Activated CD8-positive, alpha-beta T cell treated with anti-CD3 and anti-CD28 coated beads, Interleukin-2, amount 10 ng/mL, durations not matched to agents 7 days and 5 days (primary cell): ENCODE data around the gene NEAT1. TPM values are rescaled to one million over a fixed set of nuclear protein-coding genes. Genes with fewer than 3 reads are reported as not detected.

Experiments used
- ATAC-seq: fragments of 150-1000 bp; cut with Tn5 transposase; one replicate; pipeline ENCODE4 v1.10.0; 2021; ENCODE audit warnings: moderate library complexity
- CTCF ChIA-PET: fragments of 350-600 bp; sonication (Branson Sonifier 250); formaldehyde crosslinking; loops from one replicate; lab custom pipeline; 2021; ENCODE audit warnings: antibody characterized with exemption; lab: Charles Lee
- POLR2A ChIA-PET: fragments of 350-600 bp; sonication (Branson Sonifier 250); formaldehyde crosslinking; loops from one replicate; lab custom pipeline; 2021; ENCODE audit warnings: antibody characterized with exemption; lab: Charles Lee
- DNase-seq: peaks from one replicate; pipeline ENCODE4 v3.0.0-alpha.2; 2020
- H3K27ac Mint-ChIP-seq: one replicate; pipeline ENCODE4 v1.8.0; 2021; ENCODE audit warnings: mild to moderate bottlenecking, mixed read lengths
- H3K27me3 Mint-ChIP-seq: one replicate; pipeline ENCODE4 v1.8.0; 2021; ENCODE audit warnings: low read depth, mixed read lengths
- H3K36me3 Mint-ChIP-seq: one replicate; pipeline ENCODE4 v1.8.0; 2021; ENCODE audit warnings: low read depth, mixed read lengths
- H3K4me1 Mint-ChIP-seq: one replicate; pipeline ENCODE4 v1.8.0; 2021; ENCODE audit warnings: low read depth, mixed read lengths
- H3K4me3 Mint-ChIP-seq: one replicate; pipeline ENCODE4 v1.8.0; 2021; ENCODE audit warnings: mild to moderate bottlenecking, mixed read lengths
- H3K9me3 Mint-ChIP-seq: one replicate; pipeline ENCODE4 v1.8.0; 2022; ENCODE audit warnings: mixed read lengths; ENCODE audit not compliant: insufficient read depth
- total RNA-seq, 2 experiments: library from RNA; stranded (reverse); gene quantifications; one replicate each; pipeline ENCODE4 v1.2.3, GENCODE V29; 2021

NEAT1 gene
- total RNA-seq, 2 experiments from 2014 or later = 212 to 254 TPM

DNA sequence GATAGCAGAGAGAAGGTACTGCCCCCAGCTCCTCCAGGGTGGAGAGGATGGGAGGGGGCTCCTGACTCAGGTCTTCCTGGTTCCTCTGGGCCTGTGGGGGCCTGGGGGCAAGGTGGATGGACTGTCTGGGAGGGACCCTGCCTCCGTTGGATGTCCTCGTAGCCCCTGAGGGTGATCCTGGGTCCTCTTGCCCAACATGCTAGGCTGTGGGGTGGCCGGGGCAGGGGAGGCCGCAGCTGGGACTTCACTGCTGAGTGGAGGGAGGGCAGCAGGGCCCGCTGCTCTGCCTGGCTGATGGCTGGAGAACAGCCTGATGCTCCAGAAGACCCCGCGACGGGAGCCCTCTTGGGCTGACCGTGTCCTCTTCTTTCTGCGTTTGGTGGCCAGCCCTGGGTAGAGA is 22.8 kb upstream of the NEAT1 start:
- Mint-ChIP-seq H3K4me3 (no peak overlapping the region), H3K9me3 (no peaks in the 10 kb centered on the region), H3K4me1 (peaks cover 4% of the 10 kb centered on the region), H3K36me3 (peaks cover 34% of the 10 kb centered on the region), H3K27me3 (no peaks in the 10 kb centered on the region), H3K27ac (no peak overlapping the region)
- no peak for ATAC-seq
- ChIA-PET POLR2A (no interaction called here), CTCF (no interaction called here)
- no peak for DNase-seq

DNA sequence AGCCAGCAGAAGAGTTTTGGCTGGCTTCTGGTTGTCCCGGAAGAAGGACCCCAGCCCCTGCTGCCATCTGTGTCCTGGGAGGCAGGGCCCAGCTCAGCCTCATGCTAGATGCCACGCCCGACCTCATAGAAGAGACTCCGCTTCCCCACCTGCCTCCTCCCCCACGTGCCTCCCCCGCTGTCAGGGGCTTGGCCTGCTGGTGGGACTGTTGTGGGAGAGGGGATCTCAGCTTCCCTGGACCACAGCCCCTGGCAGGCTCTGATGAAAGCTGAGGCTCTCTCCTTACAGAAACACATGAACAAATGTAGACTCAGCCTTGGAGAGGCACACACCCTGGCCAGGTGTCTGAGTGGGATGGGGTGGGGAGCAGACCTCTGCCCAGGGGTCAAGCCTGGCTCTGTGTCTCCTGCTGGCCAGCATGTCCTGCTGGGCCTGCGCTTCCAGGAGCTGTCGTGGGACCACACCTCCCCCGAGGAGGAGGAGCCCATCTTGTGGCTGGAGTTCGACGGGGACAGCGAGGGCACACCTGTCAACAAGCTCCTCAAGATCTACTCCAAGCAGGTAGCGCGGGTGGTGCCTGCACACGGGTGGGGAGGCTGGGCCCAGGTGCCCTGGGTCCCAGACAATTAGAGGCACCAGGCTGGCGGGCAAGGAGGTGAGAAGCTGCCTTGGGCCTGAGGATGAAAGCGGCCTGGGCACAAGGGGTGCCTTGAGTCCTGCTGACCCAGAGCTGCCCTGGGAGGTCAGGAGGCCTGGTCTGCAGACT is 22.1 kb upstream of the NEAT1 start:
- POLR2A ChIA-PET = no interaction called here

DNA sequence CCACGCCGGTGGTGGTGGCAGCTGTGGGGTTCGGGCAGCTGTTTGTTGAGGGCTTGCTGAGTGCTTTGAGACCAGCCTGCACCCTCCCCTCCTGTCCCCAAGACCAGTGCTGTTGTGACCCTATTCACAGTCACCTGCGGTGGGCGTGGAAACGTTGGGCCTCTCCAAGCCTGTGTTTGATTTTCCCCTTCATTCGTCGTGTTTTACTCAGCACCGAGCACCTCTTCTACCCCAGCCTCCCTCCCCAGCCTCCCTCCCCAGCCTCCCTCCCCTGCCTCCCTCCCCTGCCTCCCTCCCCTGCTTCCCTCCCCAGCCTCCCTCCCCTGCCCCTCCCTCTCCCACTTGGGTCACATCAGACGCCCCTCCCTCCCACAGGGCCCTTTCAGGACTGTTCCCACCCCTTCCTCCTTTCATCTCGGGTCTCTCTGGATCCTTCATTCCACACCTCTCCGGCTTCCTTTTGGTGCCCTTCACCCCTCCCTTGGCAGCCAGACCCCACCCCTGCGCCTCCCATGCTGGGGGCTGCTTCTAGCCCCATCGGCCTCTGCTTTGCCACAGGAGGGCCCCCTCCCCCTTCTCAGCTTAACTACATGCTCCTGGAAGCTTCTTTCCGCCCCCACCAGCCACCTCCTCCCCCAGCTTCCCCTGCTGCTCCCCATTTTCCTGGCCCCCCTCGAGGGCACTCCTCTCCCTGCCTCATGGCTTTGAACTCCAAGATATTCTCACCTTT is 21.4 kb upstream of the NEAT1 start:
- H3K36me3 Mint-ChIP-seq = peaks cover 39% of the 10 kb centered on the region
- no peak overlapping the region for H3K27ac Mint-ChIP-seq
- DNase-seq (no peak), ATAC-seq (no peak)
- POLR2A ChIA-PET = interaction anchor here (0.6 kb wide), 1 partner anchor 13 kb away, joined by 3 read pairs; no protein-coding TSS in a partner anchor
- CTCF ChIA-PET = no interaction called here
- peaks cover 4% of the 10 kb centered on the region for H3K4me1 Mint-ChIP-seq
- H3K27me3 Mint-ChIP-seq = no peaks in the 10 kb centered on the region
- no peak overlapping the region for H3K4me3 Mint-ChIP-seq
- H3K9me3 Mint-ChIP-seq = no peaks in the 10 kb centered on the region

More for the DNA sequence above, 22.1 kb upstream of the NEAT1 start:
- no peak for DNase-seq
- CTCF ChIA-PET = no interaction called here
- H3K27me3 Mint-ChIP-seq = no peaks in the 10 kb centered on the region
- H3K9me3 Mint-ChIP-seq = no peaks in the 10 kb centered on the region
- H3K4me3 Mint-ChIP-seq = no peak overlapping the region
- H3K27ac Mint-ChIP-seq = no peak overlapping the region
- ATAC-seq = no peak
- H3K36me3 Mint-ChIP-seq = peaks cover 36% of the 10 kb centered on the region
- H3K4me1 Mint-ChIP-seq = peaks cover 4% of the 10 kb centered on the region

DNA sequence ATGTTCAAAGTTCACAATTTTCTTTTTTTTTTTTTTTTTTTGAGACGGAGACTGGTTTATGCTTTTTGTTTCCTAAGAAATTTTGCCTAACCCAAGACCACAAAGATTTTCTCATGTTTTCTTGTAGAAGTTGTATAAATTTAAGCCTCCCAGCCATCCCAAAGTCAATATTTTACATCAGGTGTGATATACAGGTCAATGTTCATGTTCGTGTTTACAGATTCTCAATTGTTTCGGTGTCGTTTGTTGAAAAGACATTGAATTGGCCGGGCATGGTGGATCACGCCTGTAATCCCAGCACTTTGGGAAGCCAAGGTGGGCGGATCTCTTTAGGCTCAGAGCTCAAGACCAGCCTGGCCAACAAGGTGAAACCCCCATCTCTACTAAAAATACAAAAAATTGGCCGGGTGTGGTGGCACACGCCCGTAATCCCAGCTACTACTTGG is 20.8 kb upstream of the NEAT1 start:
- no peak for ATAC-seq
- peaks cover 39% of the 10 kb centered on the region for H3K36me3 Mint-ChIP-seq
- CTCF ChIA-PET = interaction anchor here (6.9 kb wide), 1 partner anchor 14 kb away, joined by 35 read pairs; no protein-coding TSS in a partner anchor

DNA sequence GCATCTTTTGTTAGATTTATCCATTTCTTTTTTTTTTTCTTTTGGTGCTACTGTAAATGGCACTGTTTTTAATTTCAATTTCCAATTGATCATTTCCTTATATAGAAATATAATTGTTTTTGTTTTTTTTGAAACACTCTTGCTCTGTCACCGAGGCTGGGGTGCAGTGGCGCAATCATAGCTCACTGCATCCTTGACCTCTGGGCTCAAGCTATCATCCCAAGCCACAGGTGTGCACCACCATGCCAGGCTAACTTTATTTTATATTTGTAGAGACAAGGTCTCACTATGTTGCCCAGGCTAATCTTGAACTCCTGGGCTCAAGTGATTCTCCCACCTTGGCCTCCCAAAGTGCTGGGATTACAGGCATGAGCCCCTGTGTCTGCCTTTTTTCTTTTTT is 19.8 kb upstream of the NEAT1 start:
- POLR2A ChIA-PET = interaction anchor here (1.2 kb wide), 1 partner anchor 13 kb away, joined by 6 read pairs; no protein-coding TSS in a partner anchor
- Mint-ChIP-seq H3K9me3 (no peaks in the 10 kb centered on the region), H3K4me3 (no peak overlapping the region)

More for the DNA sequence above, 20.8 kb upstream of the NEAT1 start:
- H3K4me3 Mint-ChIP-seq = no peak overlapping the region
- H3K9me3 Mint-ChIP-seq = no peaks in the 10 kb centered on the region
- H3K27ac Mint-ChIP-seq = no peak overlapping the region
- POLR2A ChIA-PET = interaction anchor here (0.6 to 0.7 kb wide), 2 partner anchors 12 to 204 kb away, joined by 3 read pairs; no protein-coding TSS in a partner anchor
- no peaks in the 10 kb centered on the region for H3K27me3 Mint-ChIP-seq
- no peak for DNase-seq
- peaks cover 4% of the 10 kb centered on the region for H3K4me1 Mint-ChIP-seq

DNA sequence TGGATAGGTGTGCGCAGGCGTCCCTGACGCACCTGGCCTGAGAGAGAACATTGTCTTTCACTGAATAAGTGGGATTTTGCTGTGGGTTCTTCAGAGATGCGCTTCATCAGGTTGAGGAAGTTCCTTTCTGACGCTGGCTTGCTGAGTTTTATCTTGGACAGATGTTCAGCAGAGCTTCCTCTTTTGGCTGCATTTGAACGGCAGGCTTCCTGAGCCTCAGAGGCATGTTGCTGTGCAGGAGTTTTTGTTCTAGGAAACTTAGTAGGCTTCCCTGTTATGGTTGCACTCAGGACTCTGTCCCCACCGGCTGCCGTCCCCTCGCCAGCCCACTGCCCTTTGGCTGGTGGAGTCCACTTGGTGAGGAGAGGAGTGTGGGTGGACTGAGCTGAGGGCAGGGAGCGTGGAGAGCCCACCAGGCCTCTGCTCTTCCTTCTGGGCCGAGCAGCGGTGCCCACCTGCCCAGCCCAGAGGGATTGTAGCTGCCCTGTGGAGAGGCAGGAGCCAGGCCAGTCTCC is 18.9 kb upstream of the NEAT1 start:
- H3K36me3 Mint-ChIP-seq = peaks cover 32% of the 10 kb centered on the region
- CTCF ChIA-PET = interaction anchor here (6.9 kb wide), 1 partner anchor 12 kb away, joined by 35 read pairs; no protein-coding TSS in a partner anchor
- POLR2A ChIA-PET = interaction anchor here (0.5 to 1.2 kb wide), 4 partner anchors 9 to 96 kb away, joined by 3 to 6 read pairs (median 4); no protein-coding TSS in a partner anchor
- no peak for DNase-seq
- H3K27me3 Mint-ChIP-seq = no peaks in the 10 kb centered on the region
- H3K9me3 Mint-ChIP-seq = no peaks in the 10 kb centered on the region
- ATAC-seq = no peak
- no peak overlapping the region for H3K4me3 Mint-ChIP-seq
- H3K27ac Mint-ChIP-seq = peak overlapping the region; percentile 42
- H3K4me1 Mint-ChIP-seq = peaks cover 4% of the 10 kb centered on the region

More for the DNA sequence above, 19.8 kb upstream of the NEAT1 start:
- no peak overlapping the region for H3K27ac Mint-ChIP-seq
- CTCF ChIA-PET = interaction anchor here (6.9 kb wide), 1 partner anchor 13 kb away, joined by 35 read pairs; no protein-coding TSS in a partner anchor
- peaks cover 4% of the 10 kb centered on the region for H3K4me1 Mint-ChIP-seq
- H3K36me3 Mint-ChIP-seq = peaks cover 34% of the 10 kb centered on the region
- DNase-seq (no peak), ATAC-seq (no peak)
- H3K27me3 Mint-ChIP-seq = no peaks in the 10 kb centered on the region

DNA sequence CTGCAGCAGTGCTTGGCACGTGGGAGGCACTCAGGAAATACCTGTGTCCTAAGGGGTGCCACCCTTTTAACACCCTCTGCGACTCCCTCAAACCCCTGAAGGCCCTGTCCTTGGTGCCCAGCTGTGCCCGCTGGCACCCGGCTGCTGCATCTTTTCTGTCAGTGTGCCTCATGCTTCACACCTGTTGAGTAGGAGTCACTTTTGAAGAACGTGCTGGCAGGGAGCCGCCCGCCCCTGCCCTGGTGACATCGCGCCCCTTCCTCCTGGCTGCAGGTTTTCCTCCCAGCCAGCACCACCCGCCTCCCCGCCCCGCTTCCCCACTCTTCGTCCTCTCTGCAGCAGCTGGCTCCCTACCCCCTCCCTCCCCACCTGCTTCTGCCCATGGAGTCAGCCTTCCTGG is 18.4 kb upstream of the NEAT1 start:
- no peak overlapping the region for H3K27ac Mint-ChIP-seq
- ATAC-seq (no peak), DNase-seq (no peak)
- no peaks in the 10 kb centered on the region for H3K9me3 Mint-ChIP-seq
- H3K36me3 Mint-ChIP-seq = peaks cover 33% of the 10 kb centered on the region
- H3K4me1 Mint-ChIP-seq = peaks cover 4% of the 10 kb centered on the region
- H3K27me3 Mint-ChIP-seq = no peaks in the 10 kb centered on the region
- POLR2A ChIA-PET = interaction anchor here (0.5 to 1.2 kb wide), 5 partner anchors 10 to 96 kb away, joined by 3 to 6 read pairs (median 3); no protein-coding TSS in a partner anchor
- H3K4me3 Mint-ChIP-seq = no peak overlapping the region
- CTCF ChIA-PET = interaction anchor here (6.9 kb wide), 1 partner anchor 12 kb away, joined by 35 read pairs; no protein-coding TSS in a partner anchor

DNA sequence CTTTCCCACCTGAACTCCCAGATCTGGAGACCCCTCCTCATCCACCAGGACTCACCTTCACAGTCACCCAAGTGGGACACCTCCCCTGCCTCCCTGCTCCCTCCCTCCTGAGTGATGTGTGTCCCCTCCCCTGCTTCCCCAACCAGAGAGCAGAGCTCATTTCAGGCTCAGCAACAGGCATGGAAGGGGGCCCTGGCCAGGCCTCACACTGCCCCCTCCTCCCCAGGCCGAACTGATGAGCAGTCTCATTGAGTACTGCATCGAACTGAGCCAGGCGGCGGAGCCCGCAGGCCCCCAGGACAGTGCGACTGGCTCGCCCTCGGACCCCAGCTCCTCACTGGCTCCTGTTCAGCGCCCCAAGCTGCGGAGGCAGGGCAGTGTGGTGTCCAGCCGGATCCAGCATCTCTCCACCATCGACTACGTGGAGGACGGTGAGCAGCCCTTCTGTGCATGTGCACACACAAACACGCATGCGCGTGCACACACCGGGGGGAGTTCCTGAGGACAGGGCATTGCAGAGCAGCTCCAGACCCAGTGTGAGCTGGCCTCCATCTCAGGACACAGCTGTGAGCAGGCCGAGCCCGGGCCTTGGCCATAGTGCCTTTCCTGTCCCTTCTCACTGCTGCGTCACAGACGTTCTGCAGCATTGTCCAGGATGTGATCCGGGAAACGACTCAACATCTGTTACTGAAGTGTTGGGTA is 17.8 kb upstream of the NEAT1 start:
- ChIA-PET CTCF (interaction anchor here (1.0 to 6.9 kb wide), 2 partner anchors 11 to 106 kb away, joined by 3 to 35 read pairs; no protein-coding TSS in a partner anchor), POLR2A (interaction anchor here (0.6 kb wide), 2 partner anchors 43 to 176 kb away, joined by 3 read pairs; no protein-coding TSS in a partner anchor)
- Mint-ChIP-seq H3K27me3 (no peaks in the 10 kb centered on the region), H3K4me1 (peaks cover 4% of the 10 kb centered on the region), H3K36me3 (peaks cover 35% of the 10 kb centered on the region), H3K4me3 (no peak overlapping the region), H3K9me3 (no peaks in the 10 kb centered on the region), H3K27ac (no peak overlapping the region)
- ATAC-seq (no peak), DNase-seq (no peak)

DNA sequence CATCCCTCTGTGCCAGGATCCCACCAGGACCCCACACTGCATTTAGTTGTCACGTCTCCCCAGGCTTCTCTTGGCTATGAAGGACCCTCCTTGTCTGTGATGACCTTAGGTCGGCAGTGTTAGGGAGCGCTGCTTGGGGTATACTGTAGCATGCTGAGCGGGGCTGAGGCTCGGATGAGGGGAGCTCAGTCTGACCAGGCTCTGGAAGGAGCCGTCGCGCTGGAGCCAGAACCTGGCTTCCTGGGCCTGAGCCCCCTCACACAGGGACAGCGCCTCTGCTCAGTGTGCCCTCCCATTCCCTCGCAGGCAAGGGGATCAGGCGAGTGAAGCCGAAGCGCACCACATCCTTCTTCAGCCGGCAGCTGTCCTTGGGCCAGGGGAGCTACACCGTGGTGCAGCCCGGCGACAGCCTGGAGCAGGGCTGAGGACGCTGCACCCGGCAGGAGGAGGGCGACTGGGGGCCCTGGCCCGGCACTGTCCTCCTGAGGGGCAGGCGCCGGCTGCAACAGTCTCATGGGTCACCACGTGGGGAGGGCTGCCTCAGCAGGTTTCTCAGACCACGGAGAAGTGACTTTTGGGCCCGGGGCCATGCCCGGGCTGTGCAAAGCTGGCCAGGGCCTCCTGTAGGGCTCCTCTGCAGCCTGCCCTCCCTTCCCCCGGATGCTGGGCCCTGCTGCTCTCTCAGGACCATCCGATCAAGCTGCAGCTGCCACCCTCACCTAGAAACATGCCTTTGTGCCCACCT is 11.5 kb upstream of the NEAT1 start:
- DNase-seq (no peak), ATAC-seq (no peak)
- Mint-ChIP-seq H3K36me3 (peaks cover 28% of the 10 kb centered on the region), H3K27me3 (no peaks in the 10 kb centered on the region), H3K27ac (no peak overlapping the region), H3K4me3 (no peak overlapping the region), H3K4me1 (peaks cover 7% of the 10 kb centered on the region), H3K9me3 (no peaks in the 10 kb centered on the region)
- CTCF ChIA-PET = no interaction called here
- POLR2A ChIA-PET = interaction anchor here (19.6 kb wide), 1 partner anchor 91 kb away, joined by 4167 read pairs; the partner anchor contains the start of gene MALAT1

DNA sequence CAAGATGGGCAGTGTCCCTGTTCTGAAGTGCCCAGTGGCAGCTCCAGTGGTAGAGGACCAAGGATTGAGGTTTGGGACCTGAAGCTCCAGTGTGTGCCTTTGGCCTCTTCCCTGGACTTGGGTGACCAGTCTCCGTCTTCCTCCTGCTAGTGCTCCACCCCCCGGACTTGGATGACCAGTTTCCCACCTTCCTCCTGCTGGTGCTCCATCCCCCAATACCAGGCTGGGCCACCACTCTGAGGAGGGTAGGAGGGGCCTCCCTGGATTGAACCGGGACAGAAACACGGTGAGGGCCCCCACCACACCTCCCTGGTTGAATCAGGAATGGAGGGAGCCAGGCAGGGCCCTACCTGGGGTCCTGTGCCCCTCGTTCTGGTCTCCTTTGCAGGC is 10.9 kb upstream of the NEAT1 start:
- Mint-ChIP-seq H3K36me3 (peaks cover 28% of the 10 kb centered on the region), H3K9me3 (no peaks in the 10 kb centered on the region), H3K4me3 (no peak overlapping the region), H3K4me1 (peaks cover 13% of the 10 kb centered on the region), H3K27me3 (no peaks in the 10 kb centered on the region), H3K27ac (no peak overlapping the region)
- ChIA-PET CTCF (no interaction called here), POLR2A (interaction anchor here (19.6 kb wide), 1 partner anchor 90 kb away, joined by 4167 read pairs; the partner anchor contains the start of gene MALAT1)
- DNase-seq (no peak), ATAC-seq (no peak)
